LNCaP clone FGC (cell line): ENCODE measurements around the gene MOGAT1.

Experiments
- DNase-seq: peaks from one replicate; pipeline ENCODE4 v3.0.0-alpha.2; 2011; ENCODE audit warnings: low read depth
- H3K4me3 ChIP-seq: 2 replicates; pipeline ENCODE4 v1.5.1; 2011; ENCODE audit warnings: mild to moderate bottlenecking, low read depth, low read length, control low read depth
- CTCF ChIP-seq: IDR thresholded peaks from 2 replicates; pipeline ENCODE4 v1.5.1; 2012; ENCODE audit warnings: mild to moderate bottlenecking; ENCODE audit not compliant: control insufficient read depth, insufficient read depth; ENCODE audit errors: extremely low read depth

Gene MOGAT1

GRCh38 chr2:222652491-222653255 lies 18.8 kb upstream of the MOGAT1 start:
- TF ChIP-seq CTCF, result no peak
- no peak for DNase-seq
- no peak overlapping the region for H3K4me3 ChIP-seq

GRCh38 chr2:222653280-222653679 lies 18.2 kb upstream of the MOGAT1 start:
- no peak for DNase-seq
- H3K4me3 ChIP-seq, result no peak overlapping the region
- TF ChIP-seq CTCF, result no peak

- H3K4me3 ChIP-seq, result peak within 1 kb of the TSS; percentile 89
- TF ChIP-seq CTCF, result no peak
- DNase-seq, result peak; percentile 84
Measured at GRCh38 chr2:222655787-222656525, 15.5 kb upstream of the MOGAT1 start, which contains the start of gene FARSB. TSS of gene FARSB (minus strand) at chr2:222656092. CDS start at chr2:222656073, 19 bp downstream.

GRCh38 chr2:222656526-222657446 lies 14.7 kb upstream of the MOGAT1 start:
- peak overlapping the region; percentile 89 for H3K4me3 ChIP-seq
- TF ChIP-seq CTCF, result no peak
- DNase-seq, result no peak

GRCh38 chr2:222663479-222663878 lies 8.0 kb upstream of the MOGAT1 start:
- H3K4me3 ChIP-seq, result no peak overlapping the region
- DNase-seq, result no peak
- no peak for TF ChIP-seq CTCF

- DNase-seq, result no peak
- H3K4me3 ChIP-seq, result no peak overlapping the region
- TF ChIP-seq CTCF, result no peak
Measured at GRCh38 chr2:222668494-222669154, 2.8 kb upstream of the MOGAT1 start.
